Thyroid gland (tissue), 4 donors: ENCODE measurements around the gene OPN4.

Source experiments
- CTCF ChIP-seq, 6 experiments: fragments of 200-600 bp in 3 of 6; fragments of 450-650 bp in 3 of 6; sonication (generic) in 3 of 6; IDR thresholded peaks; one replicate each; pipeline ENCODE4 v1.5.1; 2016 to 2019; ENCODE audit warnings: antibody characterized with exemption in 6 of 6, mild to moderate bottlenecking in 2 of 6, inconsistent platforms in 1 of 6, moderate library complexity in 1 of 6
- POLR2A ChIP-seq, 2 donors: fragments of 450-650 bp; IDR thresholded peaks; one replicate each; pipeline ENCODE4 v1.6.1; 2017; ENCODE audit warnings: antibody characterized with exemption in 2 of 2, mild to moderate bottlenecking in 2 of 2, moderate library complexity in 1 of 2

GRCh38 chr10:86607674-86608073 lies 46.7 kb upstream of the OPN4 start:
- TF ChIP-seq CTCF (IDR thresholded peaks at IDR 0.05) = no peak
- no peak for TF ChIP-seq POLR2A (IDR thresholded peaks at IDR 0.05)
